RPMI7951 (cell line): ENCODE measurements around the gene ST8SIA1. TPM values are rescaled to one million over a fixed set of nuclear protein-coding genes. Genes with fewer than 3 reads are reported as not detected.
"Not testable (repeated sequence)": the region's sequence is repeated elsewhere in the genome, so short reads cannot be mapped to it uniquely, and the experiment has no call there.

Experiments used
- DNase-seq: peaks from one replicate; pipeline ENCODE4 v3.0.0-alpha.2; 2012; ENCODE audit warnings: low read depth
- total RNA-seq: library from RNA; depleted of rRNA; stranded (reverse); fragments of >200 nt; shearing (Covaris generic); gene quantifications from 2 replicates; pipeline ENCODE4 v1.2.3, GENCODE V29; 2014; rRNA removed

ST8SIA1 gene
- total RNA-seq, 1 experiment from 2014 or later, result 2.6 TPM

- DNase-seq, result no peak
Measured at GRCh38 chr12:22169376-22169775, 165.1 kb downstream of the ST8SIA1 start.

DNA sequence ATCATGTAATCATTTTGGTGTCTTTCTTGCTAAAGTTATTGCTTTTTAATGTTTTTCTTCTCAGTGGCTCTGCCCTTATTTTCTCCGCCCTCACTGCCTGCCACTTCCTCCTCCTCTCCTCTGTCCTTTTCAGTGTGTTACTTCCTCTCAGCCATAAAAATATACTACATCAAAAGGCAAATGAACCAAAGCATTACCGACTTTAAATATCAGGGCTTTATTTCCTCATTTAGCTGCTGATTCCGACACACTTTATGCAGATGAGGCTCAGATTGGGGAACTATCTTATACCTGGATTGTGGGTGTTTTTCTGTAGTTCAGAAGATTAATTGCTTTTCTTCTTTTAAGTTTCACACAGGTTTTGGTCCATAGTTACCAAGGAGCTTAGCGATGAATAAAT is 170.4 kb downstream of the ST8SIA1 start:
- DNase-seq, result no peak

DNA sequence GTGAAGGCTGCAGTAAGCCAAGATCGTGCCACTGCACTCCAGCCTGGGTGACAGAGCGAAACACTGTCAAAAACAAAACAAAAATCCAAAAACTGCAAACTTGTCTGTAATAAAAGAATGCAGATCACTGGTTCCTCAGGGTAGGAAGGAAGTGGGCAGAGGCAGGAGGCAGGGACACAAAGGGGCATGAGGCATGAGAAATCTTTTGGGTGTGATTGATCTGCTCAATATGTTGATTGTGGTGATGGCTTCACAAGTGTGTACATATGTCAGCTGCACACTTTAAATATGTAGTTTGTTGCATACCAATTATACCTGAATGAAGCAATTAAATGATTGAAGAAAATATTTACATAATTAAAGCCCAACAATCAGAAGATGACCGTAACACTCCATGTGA is 170.9 kb downstream of the ST8SIA1 start:
- no peak for DNase-seq

GRCh38 chr12:22160396-22161003 is 174.0 kb downstream of the ST8SIA1 start:
- DNase-seq, result no peak

- DNase-seq, result not testable (repeated sequence)
Measured at GRCh38 chr12:22149286-22149685, 185.2 kb downstream of the ST8SIA1 start.

DNA sequence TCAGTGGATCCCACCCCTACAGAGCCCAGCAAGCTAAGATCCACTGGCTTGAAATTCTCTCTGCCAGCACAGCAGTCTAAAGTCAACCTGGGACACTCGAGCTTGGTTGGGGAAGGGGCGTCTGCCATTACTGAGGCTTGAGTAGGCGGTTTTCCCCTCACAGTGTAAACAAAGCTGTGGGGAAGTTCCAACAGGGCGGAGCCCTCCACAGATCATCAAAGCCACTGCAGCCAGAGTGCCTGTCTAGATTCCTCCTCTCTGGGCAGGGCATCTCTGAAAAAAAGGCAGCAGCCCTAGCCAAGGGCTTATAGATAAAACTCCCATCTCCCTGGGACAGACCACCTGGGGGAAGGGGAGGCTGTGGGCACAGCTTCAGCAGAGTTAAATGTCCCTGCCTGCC is 187.8 kb downstream of the ST8SIA1 start:
- DNase-seq, result not testable (repeated sequence)

Other genes starting within 250 kb of the ST8SIA1 start
- gene C2CD5, start 209.8 kb upstream of the ST8SIA1 start, total RNA-seq, result 9.0 and 10.2 TPM in 2 replicates